SK-N-SH (cell line): ENCODE data around the gene IFI6. TPM values are rescaled to one million over a fixed set of nuclear protein-coding genes. Genes with fewer than 3 reads are reported as not detected.

Experiments used
- CTCF ChIA-PET: fragments of 300-600, 350-600 bp; formaldehyde crosslinking; extraction: SDS; loops from one replicate; lab custom pipeline; 2021; lab: Yijun Ruan, JAX
- POLR2A ChIA-PET: fragments of 350-600 bp; sonication (Branson Sonifier 250); formaldehyde crosslinking; extraction: SDS; loops from one replicate; lab custom pipeline; 2020; ENCODE audit warnings: antibody characterized with exemption, inconsistent platforms; lab: Yijun Ruan, JAX
- DNase-seq: peaks from one replicate; pipeline ENCODE4 v3.0.0; 2012
- H2AFZ ChIP-seq: fragments of 200-600 bp; sonication (generic); 2 replicates; pipeline ENCODE4 v1.8.1; 2016; ENCODE audit warnings: antibody characterized with exemption, mild to moderate bottlenecking, low read depth
- H3F3A ChIP-seq: fragments of 200-600 bp; sonication (generic); replicated peaks from 2 replicates; pipeline ENCODE3; 2016; ENCODE audit warnings: antibody characterized with exemption, mild to moderate bottlenecking; ENCODE audit not compliant: insufficient read depth
- H3K27ac ChIP-seq, 2 experiments: fragments of 200-500 bp in 1 of 2; fragments of 200-600 bp in 1 of 2; sonication (Bioruptor generic) in 1 of 2; sonication (generic), shearing (Covaris generic) in 1 of 2; 2 replicates each; pipeline versions ENCODE4 v1.5.1 to v1.6.1; 2014 to 2016; ENCODE audit warnings: low read depth in 2 of 2, inconsistent platforms in 1 of 2, low read length in 1 of 2, mild to moderate bottlenecking in 1 of 2, mixed read lengths in 1 of 2
- H3K27me3 ChIP-seq: fragments of 200-600 bp; sonication (generic), shearing (Covaris generic); 2 replicates; pipeline ENCODE4 v1.6.1; 2016; ENCODE audit warnings: mixed run types; ENCODE audit not compliant: insufficient read depth
- H3K36me3 ChIP-seq, 2 experiments: fragments of 200-500 bp in 1 of 2; fragments of 200-600 bp in 1 of 2; sonication (Bioruptor generic) in 1 of 2; sonication (generic) in 1 of 2; replicated peaks in 1 of 2; 2 replicates each; pipeline versions ENCODE3 to v1.5.1; 2014 to 2016; ENCODE audit warnings: low read length in 1 of 2, mild to moderate bottlenecking in 1 of 2; ENCODE audit not compliant: insufficient read depth in 2 of 2, control insufficient read depth in 1 of 2
- H3K4me1 ChIP-seq, 2 experiments: fragments of 200-500 bp in 1 of 2; fragments of 200-600 bp in 1 of 2; sonication (Bioruptor generic) in 1 of 2; sonication (generic), shearing (Covaris generic) in 1 of 2; 2 replicates each; pipeline versions ENCODE4 v1.5.1 to v1.6.1; 2014 to 2016; ENCODE audit warnings: low read depth in 1 of 2, low read length in 1 of 2, mixed run types in 1 of 2; ENCODE audit not compliant: insufficient read depth in 2 of 2, control insufficient read depth in 1 of 2
- H3K4me2 ChIP-seq: fragments of 200-600 bp; sonication (generic), shearing (Covaris generic); 2 replicates; pipeline ENCODE4 v1.6.1; 2017; ENCODE audit warnings: mixed run types
- H3K4me3 ChIP-seq, 2 experiments: fragments of 200-500 bp in 1 of 2; fragments of 200-600 bp in 1 of 2; sonication (Bioruptor generic) in 1 of 2; sonication (generic), shearing (Covaris generic) in 1 of 2; 2 replicates each; pipeline versions ENCODE4 v1.5.1 to v1.8.1; 2014 to 2016; ENCODE audit warnings: low read depth in 2 of 2, inconsistent platforms in 1 of 2, low read length in 1 of 2, mild to moderate bottlenecking in 1 of 2, mixed read lengths in 1 of 2, moderate library complexity in 1 of 2
- H3K79me2 ChIP-seq: fragments of 200-600 bp; sonication (generic); 2 replicates; pipeline ENCODE4 v1.8.1; 2017; ENCODE audit warnings: mild to moderate bottlenecking; ENCODE audit not compliant: insufficient read depth
- H3K9ac ChIP-seq: fragments of 200-600 bp; sonication (generic); 2 replicates; pipeline ENCODE4 v1.6.1; 2017; ENCODE audit warnings: mixed run types
- H3K9me2 ChIP-seq: fragments of 200-600 bp; sonication (generic); 2 replicates; pipeline ENCODE4 v1.6.1; 2017; ENCODE audit warnings: mixed run types
- H3K9me3 ChIP-seq: fragments of 200-600 bp; sonication (generic); 2 replicates; pipeline ENCODE4 v1.6.1; 2017; ENCODE audit warnings: mixed run types, mild to moderate bottlenecking, moderate library complexity
- H4K20me1 ChIP-seq: fragments of 200-600 bp; sonication (generic); 2 replicates; pipeline ENCODE4 v1.6.1; 2017; ENCODE audit warnings: mild to moderate bottlenecking, mixed run types; ENCODE audit not compliant: insufficient read depth
- EP300 ChIP-seq, 2 experiments: IDR thresholded peaks; 2 replicates each; pipeline versions ENCODE4 v1.4.0 to v1.6.1; 2012; ENCODE audit warnings: borderline replicate concordance in 1 of 2, low read depth in 1 of 2, low read length in 1 of 2
- FOXJ3 ChIP-seq: sonication (generic); formaldehyde crosslinking; IDR thresholded peaks from 2 replicates; pipeline ENCODE4 v1.5.1; 2020; ENCODE audit warnings: mild to moderate bottlenecking, missing genetic modification reagents
- GATA2 ChIP-seq: sonication (generic); formaldehyde crosslinking; IDR thresholded peaks from 2 replicates; pipeline ENCODE4 v1.5.0; 2020; ENCODE audit warnings: mild to moderate bottlenecking, missing genetic modification reagents
- IRF3 ChIP-seq: fragments of 150-350 bp; IDR thresholded peaks from 2 replicates; pipeline ENCODE4 v1.6.1; 2016; ENCODE audit warnings: mild to moderate bottlenecking, low read depth, low read length
- JUND ChIP-seq: IDR thresholded peaks from 2 replicates; pipeline ENCODE4 v1.4.0; 2012
- MAX ChIP-seq: IDR thresholded peaks from 2 replicates; pipeline ENCODE4 v1.4.0; 2012; ENCODE audit warnings: low read depth
- MXI1 ChIP-seq: IDR thresholded peaks from 2 replicates; pipeline ENCODE4 v1.6.1; 2012; ENCODE audit warnings: mild to moderate bottlenecking, low read depth, low read length, improper control_type of control experiment
- NRF1 ChIP-seq: IDR thresholded peaks from 2 replicates; pipeline ENCODE4 v1.6.1; 2012; ENCODE audit warnings: low read depth, mild to moderate bottlenecking, low read length
- PBX3 ChIP-seq: IDR thresholded peaks from 2 replicates; pipeline ENCODE4; 2012
- POLR2AphosphoS5 ChIP-seq: IDR thresholded peaks from 2 replicates; pipeline ENCODE4 v1.6.1; 2012; ENCODE audit warnings: low read depth, low read length
- RAD21 ChIP-seq: IDR thresholded peaks from 2 replicates; pipeline ENCODE4 v1.6.1; 2012; ENCODE audit warnings: mild to moderate bottlenecking, low read length
- REST ChIP-seq: IDR thresholded peaks from 2 replicates; pipeline ENCODE4 v1.6.1; 2012; ENCODE audit warnings: mild to moderate bottlenecking, low read depth, low read length, moderate library complexity
- RFX5 ChIP-seq: IDR thresholded peaks from 2 replicates; pipeline ENCODE4 v1.6.1; 2012; ENCODE audit warnings: mild to moderate bottlenecking, improper control_type of control experiment, low read length
- RXRA ChIP-seq: IDR thresholded peaks from 2 replicates; pipeline ENCODE4 v1.4.0; 2012; ENCODE audit warnings: low read depth, mild to moderate bottlenecking, borderline replicate concordance
- TCF12 ChIP-seq: IDR thresholded peaks from 2 replicates; pipeline ENCODE4 v1.4.0; 2012
- TEAD4 ChIP-seq: IDR thresholded peaks from 2 replicates; pipeline ENCODE4 v1.4.0; 2012; ENCODE audit warnings: mild to moderate bottlenecking, borderline replicate concordance; ENCODE audit not compliant: insufficient read depth
- USF2 ChIP-seq: fragments of 150-350 bp; IDR thresholded peaks from 2 replicates; pipeline ENCODE4 v1.6.1; 2017; ENCODE audit warnings: antibody characterized with exemption, low read length, low read depth, borderline replicate concordance
- WGBS: methylation state at CpG from one replicate; pipeline ENCODE4 v1.1.6; 2017; ENCODE audit warnings: low lambda C conversion rate; 5-methylcytosine and 5-hydroxymethylcytosine counted together
- polyA plus RNA-seq, 3 experiments: library from polyadenylated mRNA; depleted of rRNA; stranded (reverse); fragments of >200 nt; gene quantifications; 2 replicates each; pipeline ENCODE4 v1.2.3, GENCODE V29; 2012

Gene IFI6
- polyA plus RNA-seq, 1 of the 3 experiments (the other 2 are of a cell fraction) = 35.6 TPM

GRCh38 chr1:27658951-27659496 lies 13.0 kb downstream of the IFI6 start (continued):
- TF ChIP-seq RAD21 (no peak), IRF3 (no peak), GATA2 (CRISPR knock-in tag) (no peak), TCF12 (no peak), POLR2AphosphoS5 (no peak)
- TF ChIP-seq, all 33 proteins: peak for 0

GRCh38 chr1:27656157-27656893 lies 15.7 kb downstream of the IFI6 start:
- Histone ChIP-seq H3K9ac (no peak overlapping the region), H3K4me2 (no peak overlapping the region)

More at GRCh38 chr1:27656157-27656893, 15.7 kb downstream of the IFI6 start:
- ChIA-PET POLR2A (no interaction called here), CTCF (interaction anchor here (1.0 to 18.4 kb wide), 7 partner anchors 10 to 356 kb away, joined by 3 to 526 read pairs (median 5); partner anchors contain the start of genes AHDC1 and MAP3K6)
- Histone ChIP-seq H3K4me1 (peaks cover 6 to 7% of the 10 kb centered on the region in 2 experiments; a peak in 2 of 4 replicates), H3K79me2 (no peaks in the 10 kb centered on the region), H3K9me2 (no peaks in the 10 kb centered on the region), H3K4me3 (no peak overlapping the region), H3K36me3 (no peaks in the 10 kb centered on the region), H3F3A (peaks cover 10% of the 10 kb centered on the region), H3K27ac (no peak overlapping the region), H3K9me3 (no peaks in the 10 kb centered on the region), H3K27me3 (no peaks in the 10 kb centered on the region), H2AFZ (no peak overlapping the region), H4K20me1 (no peaks in the 10 kb centered on the region)
- DNase-seq = no peak
- WGBS = 98% methylated on average over 4 of the region's 7 CpGs
- no peak for TF ChIP-seq JUND
- no peak for TF ChIP-seq RXRA
- no peak for TF ChIP-seq POLR2AphosphoS5
- TF ChIP-seq TCF12 = no peak
- no peak for TF ChIP-seq FOXJ3 (CRISPR knock-in tag)
- TF ChIP-seq RAD21 = no peak
- no peak for TF ChIP-seq TEAD4
- TF ChIP-seq EP300 (IDR thresholded peaks at IDR 0.05; ENCODE audit: borderline replicate concordance in 1 of 2, low read depth in 1 of 2, low read length in 1 of 2) = no peak
- TF ChIP-seq PBX3 = no peak
- TF ChIP-seq USF2 = no peak
- no peak for TF ChIP-seq REST
- TF ChIP-seq MAX = no peak
- TF ChIP-seq RFX5 = no peak
- TF ChIP-seq NRF1 = no peak
- TF ChIP-seq MXI1 = no peak
